K562 (cell line): ENCODE measurements around the gene MARVELD1. TPM values are rescaled to one million over a fixed set of nuclear protein-coding genes. Genes with fewer than 3 reads are reported as not detected.

Experiments
- ATAC-seq: fragments of 200-7000 bp; cut with Tn5 transposase; 3 replicates; pipeline ENCODE4 v1.9.1; 2020; ENCODE audit warnings: moderate library complexity
- BruUV-seq: library from RNA; stranded (reverse); fragments of 400-500 nt; replicated peaks from 2 replicates; lab custom pipeline; 2021; lab: Mats Ljungman, UMichigan
- CTCF ChIA-PET: fragments of 300-600 bp; formaldehyde crosslinking; extraction: SDS; loops from one replicate; lab custom pipeline; 2021; ENCODE audit warnings: low intra/inter-chr PET ratio; lab: Yijun Ruan, JAX
- POLR2A ChIA-PET: fragments of 300-600, 350-650 bp; sonication (Branson Sonifier 250); formaldehyde crosslinking; extraction: SDS; loops from one replicate; lab custom pipeline; 2021; ENCODE audit warnings: antibody characterized with exemption, inconsistent platforms; lab: Yijun Ruan, JAX
- DNase-seq, 4 experiments: peaks; one replicate each; pipeline versions ENCODE4 v3.0.0 to v3.0.0-alpha.2; 2011 to 2018; ENCODE audit warnings: low spot score in 3 of 4, mixed read lengths in 3 of 4; ENCODE audit errors: extremely low read depth in 1 of 4
- FAIRE-seq: peaks from 2 replicates; lab custom pipeline; 2011; peaks lifted over from hg19 to GRCh38; lab: Jason Lieb, UNC
- H2AFZ ChIP-seq: 2 replicates; pipeline ENCODE4 v1.6.0; 2011; ENCODE audit warnings: low read depth, low read length, control low read depth, inconsistent platforms
- H3K27ac ChIP-seq: fragments of 200-600 bp; 3 replicates; pipeline ENCODE4 v1.8.0; 2011; ENCODE audit warnings: low read depth, mild to moderate bottlenecking, control low read depth, inconsistent platforms, low read length, moderate library complexity, mixed read lengths; ENCODE audit errors: extremely low read depth
- H3K27me3 ChIP-seq, 2 experiments: fragments of 300-600 bp in 1 of 2; 2 replicates in 1 of 2; 3 replicates in 1 of 2; pipeline versions ENCODE4 v1.6.0 to v1.8.0; 2011; ENCODE audit warnings: inconsistent platforms in 2 of 2, low read length in 2 of 2, mild to moderate bottlenecking in 1 of 2, mixed read lengths in 1 of 2, moderate library complexity in 1 of 2; ENCODE audit not compliant: control insufficient read depth in 2 of 2, insufficient read depth in 2 of 2
- H3K36me3 ChIP-seq: fragments of 300-600 bp; 3 replicates; pipeline ENCODE4 v1.8.0; 2011; ENCODE audit warnings: mild to moderate bottlenecking, low read length, inconsistent platforms; ENCODE audit not compliant: control insufficient read depth, insufficient read depth
- H3K4me1 ChIP-seq, 2 experiments: fragments of 200-600 bp in 1 of 2; replicated peaks in 1 of 2; 2 replicates in 1 of 2; 3 replicates in 1 of 2; pipeline versions ENCODE4 v1.5.1 to v1.8.0; 2011; ENCODE audit warnings: inconsistent platforms in 2 of 2, low read length in 2 of 2, mild to moderate bottlenecking in 1 of 2, mixed read lengths in 1 of 2, moderate library complexity in 1 of 2; ENCODE audit not compliant: control insufficient read depth in 2 of 2, insufficient read depth in 2 of 2
- H3K4me2 ChIP-seq: 2 replicates; pipeline ENCODE4 v1.6.1; 2011; ENCODE audit warnings: low read length, control low read depth, inconsistent platforms, mixed read lengths; ENCODE audit not compliant: insufficient read depth
- H3K4me3 ChIP-seq: fragments of 200-600 bp; sonication (generic), shearing (Covaris generic); 2 replicates; pipeline ENCODE4 v1.5.1; 2016; ENCODE audit warnings: control low read depth, inconsistent platforms
- H3K79me2 ChIP-seq: fragments of 200-600 bp; 3 replicates; pipeline ENCODE4 v1.8.0; 2011; ENCODE audit warnings: low read length, inconsistent platforms; ENCODE audit not compliant: control insufficient read depth, insufficient read depth
- H3K9ac ChIP-seq, 2 experiments: 2 replicates each; pipeline versions ENCODE4 v1.6.0 to v1.6.1; 2011; ENCODE audit warnings: low read depth in 2 of 2, low read length in 2 of 2, control low read depth in 1 of 2, inconsistent platforms in 1 of 2, mild to moderate bottlenecking in 1 of 2, mixed read lengths in 1 of 2; ENCODE audit not compliant: insufficient read depth in 1 of 2
- H3K9me1 ChIP-seq: one replicate; pipeline ENCODE4 v1.6.0; 2011; ENCODE audit warnings: inconsistent platforms, mild to moderate bottlenecking, low read length, moderate library complexity; ENCODE audit not compliant: control insufficient read depth, insufficient read depth
- H3K9me3 ChIP-seq: replicated peaks from 2 replicates; pipeline ENCODE4 v1.5.1; 2011; ENCODE audit warnings: low read depth, low read length, inconsistent platforms; ENCODE audit not compliant: control insufficient read depth, insufficient read depth
- H4K20me1 ChIP-seq: replicated peaks from 2 replicates; pipeline ENCODE4 v1.6.1; 2011; ENCODE audit warnings: low read length, inconsistent platforms, mixed read lengths; ENCODE audit not compliant: control insufficient read depth, insufficient read depth
- CBX1 ChIP-seq: sonication (generic); IDR thresholded peaks from 2 replicates; pipeline ENCODE4 v1.6.1; 2016; ENCODE audit warnings: antibody characterized with exemption, low read depth, mild to moderate bottlenecking
- HCFC1 ChIP-seq: IDR thresholded peaks from 2 replicates; pipeline ENCODE4 v1.6.1; 2012; ENCODE audit warnings: low read depth, low read length, improper control_type of control experiment
- HDAC8 ChIP-seq: fragments of 450-650 bp; IDR thresholded peaks from 2 replicates; pipeline ENCODE4 v1.6.1; 2016; ENCODE audit warnings: mild to moderate bottlenecking, missing genetic modification characterization, moderate library complexity, missing compliant biosample characterization
- HNRNPLL ChIP-seq: fragments of 200-400 bp; formaldehyde crosslinking; IDR thresholded peaks from 2 replicates; pipeline ENCODE4 v1.6.1; 2017; ENCODE audit warnings: low read length, low read depth, mild to moderate bottlenecking; ENCODE audit not compliant: poor library complexity, severe bottlenecking
- MCM7 ChIP-seq, 2 experiments: fragments of 450-650 bp; IDR thresholded peaks; 2 replicates each; pipeline ENCODE4 v1.6.1; 2016 to 2018
- NFIC ChIP-seq: fragments of 450-650 bp; IDR thresholded peaks from 2 replicates; pipeline ENCODE4 v1.6.1; 2017; ENCODE audit warnings: mild to moderate bottlenecking, inconsistent platforms
- NFIX ChIP-seq: fragments of 250-450 bp; sonication (Bioruptor Pico); IDR thresholded peaks from 2 replicates; pipeline ENCODE4 v1.4.0; 2020; ENCODE audit warnings: low read depth, mild to moderate bottlenecking, moderate library complexity
- PHB2 ChIP-seq: fragments of 450-650 bp; IDR thresholded peaks from 2 replicates; pipeline ENCODE4 v1.6.1; 2017; ENCODE audit warnings: low read depth
- RFX7 ChIP-seq: fragments of 250-450 bp; sonication (Bioruptor Pico); IDR thresholded peaks from 2 replicates; pipeline ENCODE4 v1.5.1; 2021; ENCODE audit warnings: mild to moderate bottlenecking
- SMARCC2 ChIP-seq: fragments of 450-650 bp; IDR thresholded peaks from 2 replicates; pipeline ENCODE4 v1.6.1; 2017; ENCODE audit warnings: antibody characterized with exemption, moderate library complexity, mild to moderate bottlenecking, low read depth
- THRAP3 ChIP-seq: fragments of 450-650 bp; IDR thresholded peaks from 2 replicates; pipeline ENCODE4 v1.6.1; 2016; ENCODE audit warnings: mild to moderate bottlenecking, inconsistent platforms, borderline replicate concordance
- ZNF589 ChIP-seq: fragments of 200-800 bp; sonication (Bioruptor generic); IDR thresholded peaks from 2 replicates; pipeline ENCODE4 v1.6.1; 2016; ENCODE audit warnings: low read depth, missing genetic modification characterization, missing compliant biosample characterization
- ZNF699 ChIP-seq: fragments of 250-450 bp; sonication (Bioruptor Pico); IDR thresholded peaks from 2 replicates; pipeline ENCODE4 v1.8.0; 2021; ENCODE audit warnings: mild to moderate bottlenecking, moderate library complexity; ENCODE audit not compliant: insufficient replicate concordance
- WGBS: fragments of 100-300 bp; shearing (Covaris generic); methylation state at CpG from one replicate; pipeline ENCODE4 v1.1.6; 2016; ENCODE audit warnings: low coverage, mixed read lengths; ENCODE audit not compliant: insufficient coverage; ENCODE audit errors: missing lambda C conversion rate; 5-methylcytosine and 5-hydroxymethylcytosine counted together
- in situ Hi-C: fragments of 300-500 bp; cut with MboI; formaldehyde crosslinking; loops from 4 replicates; pipeline ENCODE4 v1.15.0; 2018; ENCODE audit warnings: inconsistent platforms, mixed read lengths
- intact Hi-C: fragments of 100-400 bp; cut with micrococcal nuclease; formaldehyde crosslinking; loops from 2 replicates; pipeline ENCODE4 v1.14.2; 2022
- polyA plus RNA-seq, 8 experiments: library from polyadenylated mRNA; depleted of rRNA in 4 of 8; stranded (reverse) in 5 of 8; unstranded in 3 of 8; fragments of >200 nt; fragmentation: Nextera tagmentation in 2 of 8; fragmentation: Illumina TruSeq in 1 of 8; extraction: Ambion mirVana in 2 of 8; extraction: Trizol in 1 of 8; gene quantifications; 2 replicates each; pipeline versions ENCODE4 v1.2.1 to v1.2.3, GENCODE V29; 2011 to 2014; ENCODE audit warnings: inconsistent platforms in 1 of 8, missing spikeins in 1 of 8
- total RNA-seq, 7 experiments: library from RNA; depleted of rRNA in 6 of 7; stranded (reverse); fragments of >200 nt in 6 of 7; fragmentation: Illumina TruSeq in 2 of 7; extraction: Trizol in 2 of 7; gene quantifications; 2 replicates each; pipeline versions ENCODE4 v1.2.1 to v1.2.3, GENCODE V29; 2011 to 2021; ENCODE audit warnings: low replicate concordance in 1 of 7
- TF ChIP-seq, protein P1 (sequence below): fragments of 250-450 bp; sonication (Bioruptor Pico); IDR thresholded peaks from 2 replicates; pipeline ENCODE4 v1.8.0; 2022; ENCODE audit warnings: moderate library complexity, mild to moderate bottlenecking, inconsistent platforms
- TF ChIP-seq, protein P2 (sequence below), 2 experiments: fragments of 450-650 bp; IDR thresholded peaks; 2 replicates each; pipeline ENCODE4 v1.6.1; 2016; ENCODE audit warnings: mild to moderate bottlenecking in 2 of 2, borderline replicate concordance in 1 of 2, low read depth in 1 of 2, moderate library complexity in 1 of 2

MARVELD1 gene
- total and polyA plus RNA-seq, 9 of the 15 experiments (the other 6 are each of a cell fraction or from before 2014, with no cell fraction given), result 2.7 to 12.5 (median 5.3) TPM

DNA sequence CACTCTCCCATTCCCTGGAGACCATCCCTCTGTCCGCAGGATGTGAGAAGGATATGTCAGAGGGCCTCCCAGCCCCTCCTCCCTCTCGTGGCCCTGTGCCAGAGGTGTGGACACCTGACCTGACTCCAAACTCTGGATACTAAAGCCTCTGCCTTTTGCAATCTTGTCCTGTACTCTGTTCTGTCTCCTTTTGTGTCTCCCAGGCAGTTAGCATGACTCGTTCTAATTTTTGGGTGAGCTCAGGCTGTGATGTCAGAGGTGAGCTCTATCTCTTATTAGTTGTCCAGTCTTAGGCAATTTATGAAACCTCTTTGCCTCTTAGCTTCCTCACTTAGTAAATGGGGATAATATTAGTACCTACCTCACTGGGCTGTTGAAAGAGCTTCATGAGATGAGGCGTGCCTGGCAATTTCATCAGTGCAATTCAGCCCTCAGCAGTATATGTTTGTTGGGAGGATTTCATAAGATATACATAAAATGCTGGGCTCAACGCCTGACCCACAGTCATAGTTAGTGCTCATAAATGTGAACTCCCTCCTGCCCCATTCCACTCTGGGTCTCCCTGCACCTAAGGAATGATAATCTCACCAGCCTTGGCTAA is 10.9 kb downstream of the MARVELD1 start:
- Histone ChIP-seq H3K4me2 (no peak overlapping the region), H3K9me1 (no peaks in the 10 kb centered on the region), H3K9me3 (no peaks in the 10 kb centered on the region), H2AFZ (peak overlapping the region; percentile 23; the same call in 1 of the 2 replicates), H3K27ac (no peak overlapping the region), H4K20me1 (no peaks in the 10 kb centered on the region), H3K79me2 (no peaks in the 10 kb centered on the region), H3K27me3 (no peaks in the 10 kb centered on the region), H3K9ac (no peak overlapping the region), H3K4me3 (no peak overlapping the region), H3K4me1 (peaks cover under 1 to 2% of the 10 kb centered on the region in 2 experiments; a peak in 4 of 5 replicates), H3K36me3 (no peaks in the 10 kb centered on the region)
- ChIA-PET POLR2A (interaction anchor here (0.7 to 1.8 kb wide), 5 partner anchors 10 to 119 kb away, joined by 3 to 7 read pairs (median 4); partner anchors contain the start of gene ZFYVE27), CTCF (no interaction called here)
- in situ Hi-C loops, result no loop called here
- ATAC-seq (peak; percentile 62), FAIRE-seq (no peak), DNase-seq (no peak)
- BruUV-seq, result no TSS peak
- intact Hi-C loops, result no loop called here
- 28% methylated on average over 5 of the region's 5 CpGs for WGBS
- TF ChIP-seq, protein P1, sequence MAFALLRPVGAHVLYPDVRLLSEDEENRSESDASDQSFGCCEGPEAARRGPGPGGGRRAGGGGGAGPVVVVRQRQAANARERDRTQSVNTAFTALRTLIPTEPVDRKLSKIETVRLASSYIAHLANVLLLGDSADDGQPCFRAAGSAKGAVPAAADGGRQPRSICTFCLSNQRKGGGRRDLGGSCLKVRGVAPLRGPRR (CRISPR knock-in tag), result no peak
- TF ChIP-seq ZNF589 (CRISPR knock-in tag), result no peak
- peak; percentile 68 for TF ChIP-seq NFIC
- TF ChIP-seq HNRNPLL, result no peak
- TF ChIP-seq HDAC8, result no peak
- no peak for TF ChIP-seq PHB2
- TF ChIP-seq, protein P2, sequence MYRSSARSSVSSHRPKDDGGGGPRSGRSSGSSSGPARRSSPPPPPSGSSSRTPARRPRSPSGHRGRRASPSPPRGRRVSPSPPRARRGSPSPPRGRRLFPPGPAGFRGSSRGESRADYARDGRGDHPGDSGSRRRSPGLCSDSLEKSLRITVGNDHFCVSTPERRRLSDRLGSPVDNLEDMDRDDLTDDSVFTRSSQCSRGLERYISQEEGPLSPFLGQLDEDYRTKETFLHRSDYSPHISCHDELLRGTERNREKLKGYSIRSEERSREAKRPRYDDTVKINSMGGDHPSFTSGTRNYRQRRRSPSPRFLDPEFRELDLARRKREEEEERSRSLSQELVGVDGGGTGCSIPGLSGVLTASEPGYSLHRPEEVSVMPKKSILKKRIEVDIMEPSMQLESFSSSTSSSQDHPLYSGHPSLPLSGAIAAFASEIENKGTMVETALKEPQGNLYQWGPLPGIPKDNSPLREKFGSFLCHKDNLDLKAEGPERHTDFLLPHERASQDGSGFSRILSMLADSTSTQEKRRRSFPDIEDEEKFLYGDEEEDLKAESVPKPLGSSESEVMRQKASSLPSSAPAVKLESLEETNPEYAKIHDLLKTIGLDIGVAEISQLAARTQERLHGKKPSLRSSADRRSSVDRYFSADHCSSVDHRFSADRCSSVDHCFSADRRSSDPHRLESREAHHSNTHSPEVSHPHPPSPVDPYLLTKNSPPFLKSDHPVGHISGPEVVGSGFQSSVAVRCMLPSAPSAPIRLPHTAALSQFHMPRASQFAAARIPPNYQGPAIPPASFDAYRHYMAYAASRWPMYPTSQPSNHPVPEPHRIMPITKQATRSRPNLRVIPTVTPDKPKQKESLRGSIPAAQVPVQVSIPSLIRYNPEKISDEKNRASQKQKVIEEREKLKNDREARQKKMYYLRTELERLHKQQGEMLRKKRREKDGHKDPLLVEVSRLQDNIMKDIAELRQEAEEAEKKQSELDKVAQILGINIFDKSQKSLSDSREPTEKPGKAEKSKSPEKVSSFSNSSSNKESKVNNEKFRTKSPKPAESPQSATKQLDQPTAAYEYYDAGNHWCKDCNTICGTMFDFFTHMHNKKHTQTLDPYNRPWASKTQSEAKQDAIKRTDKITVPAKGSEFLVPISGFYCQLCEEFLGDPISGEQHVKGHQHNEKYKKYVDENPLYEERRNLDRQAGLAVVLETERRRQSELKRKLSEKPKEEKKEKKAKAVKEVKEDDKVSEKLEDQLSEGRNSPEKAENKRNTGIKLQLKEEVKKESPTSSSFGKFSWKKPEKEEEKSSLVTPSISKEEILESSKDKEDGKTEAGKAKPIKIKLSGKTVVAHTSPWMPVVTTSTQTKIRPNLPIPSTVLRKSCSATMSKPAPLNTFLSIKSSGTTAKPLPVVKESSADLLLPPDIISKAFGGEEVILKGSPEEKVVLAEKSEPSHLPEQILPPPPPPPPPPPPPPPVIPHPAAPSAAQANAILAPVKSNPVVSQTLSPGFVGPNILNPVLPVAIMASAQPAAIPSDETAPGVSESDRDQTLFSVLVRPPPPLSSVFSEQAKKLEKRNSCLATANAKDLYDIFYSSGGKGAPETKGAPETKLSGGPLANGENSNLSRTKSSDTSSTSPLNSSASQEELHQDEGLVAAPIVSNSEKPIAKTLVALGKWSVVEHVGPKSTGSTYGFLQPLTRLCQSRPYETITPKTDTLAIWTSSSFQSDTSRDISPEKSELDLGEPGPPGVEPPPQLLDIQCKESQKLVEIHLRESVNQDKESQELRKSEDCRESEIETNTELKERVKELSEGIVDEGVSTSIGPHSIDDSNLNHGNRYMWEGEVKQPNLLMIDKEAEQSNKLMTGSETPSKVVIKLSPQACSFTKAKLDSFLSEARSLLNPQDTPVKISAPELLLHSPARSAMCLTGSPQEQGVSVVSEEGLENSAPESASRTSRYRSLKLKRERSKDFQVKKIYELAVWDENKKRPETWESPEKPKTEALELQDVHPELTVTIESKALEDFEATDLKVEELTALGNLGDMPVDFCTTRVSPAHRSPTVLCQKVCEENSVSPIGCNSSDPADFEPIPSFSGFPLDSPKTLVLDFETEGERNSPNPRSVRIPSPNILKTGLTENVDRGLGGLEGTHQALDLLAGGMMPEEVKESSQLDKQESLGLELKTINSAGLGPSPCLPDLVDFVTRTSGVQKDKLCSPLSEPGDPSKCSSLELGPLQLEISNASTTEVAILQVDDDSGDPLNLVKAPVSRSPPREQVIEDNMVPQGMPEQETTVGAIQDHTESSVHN (IDR thresholded peaks at IDR 0.05; ENCODE audit: borderline replicate concordance in 1 of 2, low read depth in 1 of 2), result no peak
- TF ChIP-seq THRAP3, result no peak
- TF ChIP-seq CBX1, result no peak
- no peak for TF ChIP-seq NFIX (CRISPR knock-in tag)
- TF ChIP-seq RFX7 (CRISPR knock-in tag), result no peak
- TF ChIP-seq MCM7 (IDR thresholded peaks at IDR 0.05), result no peak
- TF ChIP-seq HCFC1, result no peak
- TF ChIP-seq ZNF699 (CRISPR knock-in tag), result no peak
- TF ChIP-seq SMARCC2, result no peak
